Measurements from ENCODE around the gene LMAN2.
A peak's percentile ranks its signal among the peaks of the same experiment; 100 is the strongest.

The LMAN2 gene

DNA sequence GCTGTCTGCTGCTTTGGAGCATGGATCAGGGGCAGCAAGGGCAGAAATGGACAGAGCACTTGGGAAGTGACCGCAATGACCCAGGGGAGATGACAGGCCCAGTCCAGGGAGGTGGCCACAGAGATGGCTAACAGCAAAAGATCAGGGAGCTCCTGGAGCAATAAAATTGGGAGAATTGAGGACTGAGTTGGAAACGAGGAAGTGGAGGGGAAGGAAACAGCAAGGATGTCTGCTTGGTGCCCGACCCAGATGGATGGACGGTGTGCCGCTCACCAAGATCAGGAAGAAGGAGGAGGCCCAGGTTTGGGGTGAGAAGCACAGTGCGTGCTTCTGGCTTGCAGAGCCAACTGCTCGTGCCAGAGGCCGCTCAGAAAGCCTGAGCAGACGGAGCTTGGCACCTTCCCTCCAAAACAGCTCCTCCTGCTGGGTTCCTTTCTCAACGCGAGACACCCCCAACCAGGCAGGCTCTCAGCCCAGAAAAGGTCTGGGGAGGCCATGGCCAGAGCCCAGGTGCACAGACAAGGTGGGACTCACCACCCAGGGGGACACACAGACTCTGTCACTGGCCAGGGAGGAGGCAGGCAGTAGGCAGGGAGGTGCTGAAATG is 31.1 kb upstream of the LMAN2 start:
- Histone ChIP-seq H3K4ac (ENCODE audit: low read depth, low read length) (no peak overlapping the region), H3K36me3 (ENCODE audit: control insufficient read depth, insufficient read depth, low read length) (no peaks in the 10 kb centered on the region), H4K8ac (ENCODE audit: low read depth, low read length) (no peak overlapping the region), H3K23ac (ENCODE audit: low read length) (no peak overlapping the region), H3K4me2 (ENCODE audit: low read length) (no peak overlapping the region), H2BK5ac (ENCODE audit: low read length) (no peak overlapping the region), H4K5ac (ENCODE audit: low read length) (no peak overlapping the region), H3K56ac (ENCODE audit: low read length) (no peak overlapping the region), H2BK120ac (ENCODE audit: low read depth, low read length) (no peak overlapping the region), H3K18ac (ENCODE audit: low read length) (no peak overlapping the region), H3K79me1 (ENCODE audit: low read length) (no peaks in the 10 kb centered on the region), H3K27ac (ENCODE audit: low read depth, low read length) (no peak overlapping the region), H2BK15ac (replicated peaks; ENCODE audit: low read depth) (no peak overlapping the region), H3K4me1 (ENCODE audit: control insufficient read depth, low read depth, low read length) (no peaks in the 10 kb centered on the region), H2AK5ac (ENCODE audit: low read length) (no peak overlapping the region), H3K79me2 (ENCODE audit: control insufficient read depth, insufficient read depth, low read length) (no peaks in the 10 kb centered on the region), H3K27me3 (ENCODE audit: insufficient read depth, low read length, poor library complexity) (no peaks in the 10 kb centered on the region), H3K4me3 (ENCODE audit: low read length) (no peak overlapping the region), H3K9ac (ENCODE audit: low read length) (no peak overlapping the region)
- peak; percentile 59 for DNase-seq
- no CpG with 5 or more reads among the region's 11 CpGs for WGBS (ENCODE audit: extremely low coverage, insufficient coverage, low lambda C conversion rate)

DNA sequence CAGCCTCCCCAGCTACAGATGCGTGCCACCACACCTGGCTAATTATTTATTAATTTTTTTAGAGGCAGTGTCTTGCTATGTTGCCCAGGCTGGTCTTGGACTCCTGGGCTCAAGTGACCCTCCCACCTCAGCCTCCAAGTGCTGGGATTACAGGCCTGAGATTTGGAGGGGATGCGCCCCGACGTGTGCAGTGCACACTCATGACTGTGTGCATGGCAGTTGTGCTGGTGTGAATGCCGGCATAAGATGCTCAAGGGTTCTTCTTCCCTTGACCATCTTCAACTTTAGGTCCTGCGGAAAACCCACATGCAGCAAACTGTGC is 29.3 kb upstream of the LMAN2 start:
- Histone ChIP-seq H4K5ac (ENCODE audit: low read length) (no peak overlapping the region), H3K27ac (ENCODE audit: low read depth, low read length) (no peak overlapping the region), H2AK5ac (ENCODE audit: low read length) (no peak overlapping the region), H3K4me3 (ENCODE audit: low read length) (no peak overlapping the region), H3K18ac (ENCODE audit: low read length) (no peak overlapping the region), H4K8ac (ENCODE audit: low read depth, low read length) (no peak overlapping the region), H3K9ac (ENCODE audit: low read length) (no peak overlapping the region), H3K36me3 (ENCODE audit: control insufficient read depth, insufficient read depth, low read length) (no peaks in the 10 kb centered on the region), H3K56ac (ENCODE audit: low read length) (no peak overlapping the region), H3K23ac (ENCODE audit: low read length) (no peak overlapping the region), H3K27me3 (ENCODE audit: insufficient read depth, low read length, poor library complexity) (no peaks in the 10 kb centered on the region), H2BK120ac (ENCODE audit: low read depth, low read length) (no peak overlapping the region), H2BK15ac (replicated peaks; ENCODE audit: low read depth) (no peak overlapping the region), H3K79me2 (ENCODE audit: control insufficient read depth, insufficient read depth, low read length) (no peaks in the 10 kb centered on the region), H3K4me2 (ENCODE audit: low read length) (no peak overlapping the region), H3K4me1 (ENCODE audit: control insufficient read depth, low read depth, low read length) (no peaks in the 10 kb centered on the region), H3K4ac (ENCODE audit: low read depth, low read length) (no peak overlapping the region), H2BK5ac (ENCODE audit: low read length) (no peak overlapping the region), H3K79me1 (ENCODE audit: low read length) (no peaks in the 10 kb centered on the region)
- no CpG with 5 or more reads among the region's 6 CpGs for WGBS (ENCODE audit: extremely low coverage, insufficient coverage, low lambda C conversion rate)
- no peak for DNase-seq

DNA sequence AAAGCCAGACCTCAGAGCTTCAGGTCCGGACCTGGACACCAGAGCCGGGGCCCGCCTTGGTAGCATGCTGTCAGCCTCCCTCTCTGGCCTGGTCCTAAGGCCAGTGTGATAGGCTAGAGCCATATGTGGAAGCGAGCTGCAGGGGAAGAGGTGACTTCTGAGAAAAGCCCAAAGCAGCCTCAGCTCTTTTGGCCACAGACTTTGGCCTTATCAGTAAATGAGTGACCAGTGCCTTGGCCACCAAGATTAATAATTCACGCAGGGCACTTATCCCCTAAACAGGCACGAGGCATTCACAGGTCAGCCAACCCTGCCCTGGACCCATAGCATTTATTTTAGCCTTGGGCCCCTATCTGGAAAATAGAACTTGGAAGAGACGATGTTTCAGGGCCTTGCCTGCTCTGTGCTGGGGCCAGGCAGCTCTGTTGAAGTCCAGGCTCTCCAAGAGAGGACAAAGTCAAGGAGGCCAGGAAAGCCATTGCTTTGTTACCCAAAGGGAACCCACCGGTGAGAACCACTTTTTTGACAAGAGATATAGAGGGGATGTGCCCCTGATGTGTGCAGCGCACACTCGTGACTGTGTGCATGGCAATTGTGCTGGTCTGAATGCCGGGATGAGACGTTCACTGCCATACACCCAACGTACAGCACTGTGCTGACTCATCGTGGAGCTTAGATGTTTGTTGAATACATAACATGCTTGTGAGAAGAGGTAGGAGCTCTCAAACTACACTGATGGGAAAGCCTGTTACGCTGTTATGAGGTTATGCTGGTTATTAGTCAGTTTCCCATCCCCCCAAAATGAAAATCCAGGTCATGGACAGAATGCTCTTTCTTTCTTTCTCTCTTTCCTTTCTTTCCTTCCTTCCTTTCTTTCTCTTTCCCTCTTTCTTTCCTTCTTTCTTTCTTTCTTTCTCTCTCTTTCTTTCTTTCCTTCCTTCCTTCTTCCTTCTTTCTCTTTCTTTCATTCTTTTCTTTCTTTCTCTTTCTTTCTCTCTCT is 27.7 kb upstream of the LMAN2 start:
- Histone ChIP-seq H2AK5ac (ENCODE audit: low read length) (no peak overlapping the region), H2BK5ac (ENCODE audit: low read length) (no peak overlapping the region), H2BK120ac (ENCODE audit: low read depth, low read length) (no peak overlapping the region), H4K8ac (ENCODE audit: low read depth, low read length) (no peak overlapping the region), H3K9ac (ENCODE audit: low read length) (no peak overlapping the region), H3K18ac (ENCODE audit: low read length) (no peak overlapping the region), H3K79me1 (ENCODE audit: low read length) (no peaks in the 10 kb centered on the region), H3K79me2 (ENCODE audit: control insufficient read depth, insufficient read depth, low read length) (no peaks in the 10 kb centered on the region), H3K4me3 (ENCODE audit: low read length) (no peak overlapping the region), H3K23ac (ENCODE audit: low read length) (no peak overlapping the region), H3K56ac (ENCODE audit: low read length) (no peak overlapping the region), H3K27ac (ENCODE audit: low read depth, low read length) (no peak overlapping the region), H3K36me3 (ENCODE audit: control insufficient read depth, insufficient read depth, low read length) (no peaks in the 10 kb centered on the region), H3K4me2 (ENCODE audit: low read length) (no peak overlapping the region), H3K4ac (ENCODE audit: low read depth, low read length) (no peak overlapping the region), H3K27me3 (ENCODE audit: insufficient read depth, low read length, poor library complexity) (no peaks in the 10 kb centered on the region), H2BK15ac (replicated peaks; ENCODE audit: low read depth) (no peak overlapping the region), H3K4me1 (ENCODE audit: control insufficient read depth, low read depth, low read length) (no peaks in the 10 kb centered on the region), H4K5ac (ENCODE audit: low read length) (no peak overlapping the region)
- no peak for DNase-seq
- WGBS (ENCODE audit: extremely low coverage, insufficient coverage, low lambda C conversion rate) = no CpG with 5 or more reads among the region's 15 CpGs

DNA sequence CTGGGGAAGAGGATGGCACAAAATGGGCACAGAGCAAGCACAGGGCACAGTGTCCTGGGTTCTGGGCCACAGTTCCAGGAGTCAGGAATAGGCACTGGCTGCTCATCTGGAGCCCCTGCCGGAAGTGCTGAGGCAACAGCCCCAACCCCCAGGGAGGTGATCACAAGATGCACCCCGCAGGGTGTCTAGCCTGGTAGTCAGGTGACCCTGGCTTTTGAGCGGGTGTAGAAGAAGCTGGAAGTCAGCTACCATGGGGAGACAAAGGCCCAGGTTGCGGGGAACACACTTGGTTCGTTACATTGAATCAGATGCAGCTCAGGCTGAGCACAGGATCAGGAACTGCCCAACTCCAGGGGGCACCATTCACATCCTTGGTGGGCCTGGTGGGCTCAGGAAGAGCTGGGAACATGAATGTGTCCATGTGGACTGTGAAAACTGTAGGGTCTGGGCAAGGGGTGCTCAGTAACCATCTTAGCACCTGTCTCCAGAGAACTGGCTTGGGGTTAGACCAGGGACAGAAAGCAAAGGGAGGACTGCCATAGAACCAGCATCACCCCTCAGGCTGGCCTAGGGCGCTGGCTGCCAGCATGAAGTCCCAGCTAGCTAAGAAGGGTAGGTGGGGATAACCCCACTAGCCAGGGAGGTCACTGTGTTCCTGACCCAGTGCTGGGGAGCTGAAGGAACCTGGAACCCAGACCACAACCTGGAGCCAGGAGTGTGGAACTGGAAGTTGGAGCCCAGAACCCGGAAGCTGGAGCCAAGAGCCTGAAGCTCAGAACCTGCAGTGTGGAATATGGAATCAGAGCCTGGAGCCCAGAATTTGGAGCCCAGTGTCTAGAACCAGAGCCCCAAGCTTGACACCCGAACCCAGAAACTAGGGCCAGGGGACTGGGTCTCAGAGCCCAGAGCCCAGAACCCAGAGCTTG is 26.6 kb upstream of the LMAN2 start:
- H3K79me1 ChIP-seq (ENCODE audit: low read length) = no peaks in the 10 kb centered on the region
- no peak overlapping the region for H3K4me2 ChIP-seq (ENCODE audit: low read length)
- H4K5ac ChIP-seq (ENCODE audit: low read length) = no peak overlapping the region
- no peaks in the 10 kb centered on the region for H3K79me2 ChIP-seq (ENCODE audit: control insufficient read depth, insufficient read depth, low read length)
- H3K27ac ChIP-seq (ENCODE audit: low read depth, low read length) = no peak overlapping the region
- no peak overlapping the region for H3K9ac ChIP-seq (ENCODE audit: low read length)
- no CpG with 5 or more reads among the region's 8 CpGs for WGBS (ENCODE audit: extremely low coverage, insufficient coverage, low lambda C conversion rate)
- DNase-seq = no peak
- no peak overlapping the region for H2BK15ac ChIP-seq (replicated peaks; ENCODE audit: low read depth)
- no peak overlapping the region for H3K56ac ChIP-seq (ENCODE audit: low read length)
- no peaks in the 10 kb centered on the region for H3K4me1 ChIP-seq (ENCODE audit: control insufficient read depth, low read depth, low read length)
- H3K18ac ChIP-seq (ENCODE audit: low read length) = no peak overlapping the region
- no peak overlapping the region for H4K8ac ChIP-seq (ENCODE audit: low read depth, low read length)
- no peak overlapping the region for H3K23ac ChIP-seq (ENCODE audit: low read length)
- no peak overlapping the region for H3K4me3 ChIP-seq (ENCODE audit: low read length)
- no peaks in the 10 kb centered on the region for H3K27me3 ChIP-seq (ENCODE audit: insufficient read depth, low read length, poor library complexity)
- no peak overlapping the region for H2AK5ac ChIP-seq (ENCODE audit: low read length)
- H2BK5ac ChIP-seq (ENCODE audit: low read length) = no peak overlapping the region
- no peak overlapping the region for H3K4ac ChIP-seq (ENCODE audit: low read depth, low read length)
- no peak overlapping the region for H2BK120ac ChIP-seq (ENCODE audit: low read depth, low read length)
- no peaks in the 10 kb centered on the region for H3K36me3 ChIP-seq (ENCODE audit: control insufficient read depth, insufficient read depth, low read length)

DNA sequence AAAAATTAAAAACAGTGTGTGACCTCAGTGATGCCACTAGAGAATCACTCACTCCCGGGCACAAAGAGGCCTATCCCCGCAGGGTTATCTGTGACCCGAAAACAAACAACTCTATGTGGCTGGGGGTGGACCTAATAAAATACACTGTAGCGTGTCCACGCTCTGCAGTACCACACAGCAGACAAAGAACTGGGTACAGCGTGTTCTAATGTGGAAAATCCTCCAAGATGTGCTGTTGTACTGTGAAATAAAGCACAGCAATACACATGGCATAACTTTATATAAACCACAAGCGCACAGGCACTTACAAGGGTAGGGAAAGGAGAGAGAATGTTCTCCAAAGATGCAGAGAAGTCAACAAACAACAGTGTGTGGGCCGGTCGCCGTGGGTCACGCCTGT is 24.6 kb upstream of the LMAN2 start:
- no peaks in the 10 kb centered on the region for H3K79me1 ChIP-seq (ENCODE audit: low read length)
- H4K5ac ChIP-seq (ENCODE audit: low read length) = no peak overlapping the region
- no CpG with 5 or more reads among the region's 11 CpGs for WGBS (ENCODE audit: extremely low coverage, insufficient coverage, low lambda C conversion rate)
- no peak overlapping the region for H3K27ac ChIP-seq (ENCODE audit: low read depth, low read length)
- no peak overlapping the region for H3K9ac ChIP-seq (ENCODE audit: low read length)
- no peak overlapping the region for H2AK5ac ChIP-seq (ENCODE audit: low read length)
- H3K4me1 ChIP-seq (ENCODE audit: control insufficient read depth, low read depth, low read length) = peaks cover 3% of the 10 kb centered on the region
- no peak overlapping the region for H3K4ac ChIP-seq (ENCODE audit: low read depth, low read length)
- H3K27me3 ChIP-seq (ENCODE audit: insufficient read depth, low read length, poor library complexity) = no peaks in the 10 kb centered on the region
- no peak overlapping the region for H3K56ac ChIP-seq (ENCODE audit: low read length)
- H3K23ac ChIP-seq (ENCODE audit: low read length) = peak overlapping the region; percentile 45
- no peak overlapping the region for H3K18ac ChIP-seq (ENCODE audit: low read length)
- H3K36me3 ChIP-seq (ENCODE audit: control insufficient read depth, insufficient read depth, low read length) = no peaks in the 10 kb centered on the region
- no peak overlapping the region for H2BK15ac ChIP-seq (replicated peaks; ENCODE audit: low read depth)
- no peak overlapping the region for H2BK5ac ChIP-seq (ENCODE audit: low read length)
- H3K4me2 ChIP-seq (ENCODE audit: low read length) = no peak overlapping the region
- H2BK120ac ChIP-seq (ENCODE audit: low read depth, low read length) = no peak overlapping the region
- H3K79me2 ChIP-seq (ENCODE audit: control insufficient read depth, insufficient read depth, low read length) = no peaks in the 10 kb centered on the region
- no peak for DNase-seq
- H3K4me3 ChIP-seq (ENCODE audit: low read length) = no peak overlapping the region
- H4K8ac ChIP-seq (ENCODE audit: low read depth, low read length) = no peak overlapping the region
